Psoas muscle (tissue), 8 donors: ENCODE results near the gene CTSF. TPM values are rescaled to one million over a fixed set of nuclear protein-coding genes. Genes with fewer than 3 reads are reported as not detected.
"Not testable (repeated sequence)": the region's sequence is repeated elsewhere in the genome, so short reads cannot be mapped to it uniquely, and the experiment has no call there.

Experiments
- ATAC-seq, 4 donors: fragments of 200-7000 bp; cut with Tn5 transposase; one replicate each; pipeline ENCODE4 v1.9.1; 2020; ENCODE audit warnings: moderate library complexity in 3 of 4, mild to moderate bottlenecking in 2 of 4
- DNase-seq, 2 donors: peaks; one replicate each; pipeline ENCODE4 v3.0.0-alpha.2; 2020
- H3K27ac ChIP-seq: fragments of 200-600 bp; one replicate; pipeline ENCODE4 v1.8.0; 2022
- H3K27me3 ChIP-seq, 3 donors: fragments of 200-600 bp in 1 of 3; one replicate each; pipeline versions ENCODE4 v1.6.1 to v1.8.0; 2013 to 2022; ENCODE audit warnings: low read length in 2 of 3, mild to moderate bottlenecking in 2 of 3, moderate library complexity in 1 of 3; ENCODE audit not compliant: insufficient read depth in 3 of 3
- H3K36me3 ChIP-seq, 2 donors: fragments of 200-600 bp in 1 of 2; one replicate each; pipeline versions ENCODE4 v1.6.1 to v1.8.0; 2013 to 2022; ENCODE audit warnings: low read depth in 1 of 2, mild to moderate bottlenecking in 1 of 2, moderate library complexity in 1 of 2; ENCODE audit not compliant: insufficient read depth in 1 of 2
- H3K4me1 ChIP-seq: fragments of 200-600 bp; one replicate; pipeline ENCODE4 v1.8.0; 2022
- H3K4me3 ChIP-seq: fragments of 200-600 bp; one replicate; pipeline ENCODE4 v1.8.0; 2022; ENCODE audit warnings: mild to moderate bottlenecking
- H3K9me3 ChIP-seq: fragments of 200-600 bp; one replicate; pipeline ENCODE4 v1.8.0; 2022
- WGBS, 3 donors: extraction: QIAGEN DNeasy Blood & Tissue Kit; methylation state at CpG; one replicate each; pipeline versions ENCODE4 v1.1.6 to v1.1.7; 2013; 5-methylcytosine and 5-hydroxymethylcytosine counted together
- intact Hi-C, 2 donors: fragments of 100-400 bp; cut with DNase I; formaldehyde crosslinking; loops; one replicate each; pipeline versions ENCODE4 v1.11.0 to v1.14.2; 2022
- polyA plus RNA-seq, 3 donors: library from polyadenylated mRNA; stranded (reverse); fragments of 200-250 nt; gene quantifications; one replicate each; pipeline ENCODE4 v1.2.3, GENCODE V29; 2013
- total RNA-seq, 4 donors: library from RNA; stranded (reverse); fragmentation: NEBNext Ultra II Directional in 2 of 4; extraction: Animal tissue kit (Norgen Biotek cat#: 25700) in 2 of 4; gene quantifications; one replicate each; pipeline versions ENCODE4 v1.2.1 to v1.2.4, GENCODE V29; 2021 to 2023
- TF ChIP-seq, protein P1 (sequence below): fragments of 200-600 bp; IDR thresholded peaks from one replicate; pipeline ENCODE4 v1.8.0; 2022; ENCODE audit warnings: antibody characterized with exemption
- donor health status: healthy with polysubstance abuse.
- donor health status: DM: no; HTN: no; CAD: no; lungs with moderate emphysema.
- donor health status: Bipolar disorder and iron deficiency.
- donor health status: healthy.
- donor health status: DM: yes; HTN: yes; CAD: no.
- donor health status: DM: no; HTN: no; CAD: no.
- donor health status: DM: no; HTN: no; CAD: no.
- donor health status: DM: yes; HTN: yes; CAD: no.

Gene CTSF
- total and polyA plus RNA-seq, 7 donors: 16.5 to 79.0 (median 31.8) TPM

DNA sequence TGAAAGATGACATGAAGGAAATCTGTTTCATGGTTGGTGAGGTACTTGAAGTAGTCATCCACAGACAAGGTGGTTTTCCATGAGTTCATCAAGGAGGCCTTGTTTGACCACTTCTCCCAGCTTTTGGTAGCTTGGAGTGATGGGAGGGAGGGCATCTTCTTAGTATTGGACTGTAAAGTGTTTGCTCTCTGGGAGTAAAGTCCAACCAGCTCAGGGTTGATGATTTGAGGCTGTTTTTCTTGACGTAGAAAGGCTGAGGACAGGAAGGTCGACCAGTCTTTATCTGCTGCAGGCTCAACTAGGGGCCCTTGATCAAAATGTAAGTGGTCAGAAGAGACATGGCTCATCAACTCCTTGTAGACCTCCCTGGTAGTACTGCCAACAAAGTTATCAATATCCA is 22.8 kb upstream of the CTSF start:
- Histone ChIP-seq H3K9me3 (no peaks in the 10 kb centered on the region), H3K36me3 (no peaks in the 10 kb centered on the region), H3K27me3 (no peaks in the 10 kb centered on the region), H3K4me1 (peaks cover 15% of the 10 kb centered on the region), H3K27ac (no peak overlapping the region), H3K4me3 (no peak overlapping the region)
- intact Hi-C loops: loop anchor here (5.0 kb wide), 2 partner anchors 86 to 241 kb away; partner anchors contain the start of gene RBM4B (in 1 of the 2)
- ATAC-seq (no peak), DNase-seq (no peak)
- 86 to 95% (median 88%) methylated on average over 2 of the region's 2 CpGs for WGBS, 3 donors
- TF ChIP-seq, protein P1, sequence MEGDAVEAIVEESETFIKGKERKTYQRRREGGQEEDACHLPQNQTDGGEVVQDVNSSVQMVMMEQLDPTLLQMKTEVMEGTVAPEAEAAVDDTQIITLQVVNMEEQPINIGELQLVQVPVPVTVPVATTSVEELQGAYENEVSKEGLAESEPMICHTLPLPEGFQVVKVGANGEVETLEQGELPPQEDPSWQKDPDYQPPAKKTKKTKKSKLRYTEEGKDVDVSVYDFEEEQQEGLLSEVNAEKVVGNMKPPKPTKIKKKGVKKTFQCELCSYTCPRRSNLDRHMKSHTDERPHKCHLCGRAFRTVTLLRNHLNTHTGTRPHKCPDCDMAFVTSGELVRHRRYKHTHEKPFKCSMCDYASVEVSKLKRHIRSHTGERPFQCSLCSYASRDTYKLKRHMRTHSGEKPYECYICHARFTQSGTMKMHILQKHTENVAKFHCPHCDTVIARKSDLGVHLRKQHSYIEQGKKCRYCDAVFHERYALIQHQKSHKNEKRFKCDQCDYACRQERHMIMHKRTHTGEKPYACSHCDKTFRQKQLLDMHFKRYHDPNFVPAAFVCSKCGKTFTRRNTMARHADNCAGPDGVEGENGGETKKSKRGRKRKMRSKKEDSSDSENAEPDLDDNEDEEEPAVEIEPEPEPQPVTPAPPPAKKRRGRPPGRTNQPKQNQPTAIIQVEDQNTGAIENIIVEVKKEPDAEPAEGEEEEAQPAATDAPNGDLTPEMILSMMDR: no peak

DNA sequence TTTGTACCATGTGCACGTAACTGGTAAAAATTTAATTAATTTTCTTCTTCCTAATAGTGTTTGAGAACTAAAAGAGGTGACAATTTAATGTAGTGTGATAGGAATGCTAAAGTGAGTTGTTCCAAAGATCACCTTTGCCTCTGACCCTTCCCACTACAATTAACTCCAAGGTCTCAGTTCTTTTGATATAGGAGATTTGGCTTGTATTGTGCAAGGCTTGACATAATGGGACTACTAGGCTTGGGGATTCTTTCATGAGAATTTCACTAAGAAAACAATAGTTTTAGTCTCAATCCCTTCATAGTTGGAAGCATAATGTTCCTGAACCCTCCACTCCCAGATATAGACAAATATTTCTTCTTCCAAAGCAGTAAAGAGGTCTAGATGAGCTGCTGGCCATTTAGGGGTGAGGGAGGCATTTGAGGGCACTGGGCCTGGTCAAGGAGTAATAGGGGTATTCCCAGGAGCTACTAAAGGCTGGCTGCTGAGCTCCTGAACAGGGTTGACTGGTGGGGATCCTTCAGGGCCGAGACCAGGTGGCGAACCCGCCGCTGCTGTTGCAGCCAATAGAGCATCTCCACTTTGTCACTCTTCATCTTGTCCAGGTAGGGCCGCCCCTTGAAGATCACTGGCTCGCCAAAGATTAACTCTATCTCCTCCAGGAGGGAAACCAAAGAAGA is 21.7 kb upstream of the CTSF start:
- Histone ChIP-seq H3K36me3 (no peaks in the 10 kb centered on the region), H3K27ac (no peak overlapping the region), H3K27me3 (no peaks in the 10 kb centered on the region), H3K9me3 (no peaks in the 10 kb centered on the region), H3K4me1 (peaks cover 15% of the 10 kb centered on the region), H3K4me3 (no peak overlapping the region)
- TF ChIP-seq, protein P1: no peak
- DNase-seq (no peak), ATAC-seq (no peak)
- WGBS, 3 donors: 96 to 99% (median 97%) methylated on average over 7 of the region's 7 CpGs
- intact Hi-C loops: loop anchor here (5.0 kb wide), 2 partner anchors 87 to 242 kb away; partner anchors contain the start of gene RBM4B (in 1 of the 2)

DNA sequence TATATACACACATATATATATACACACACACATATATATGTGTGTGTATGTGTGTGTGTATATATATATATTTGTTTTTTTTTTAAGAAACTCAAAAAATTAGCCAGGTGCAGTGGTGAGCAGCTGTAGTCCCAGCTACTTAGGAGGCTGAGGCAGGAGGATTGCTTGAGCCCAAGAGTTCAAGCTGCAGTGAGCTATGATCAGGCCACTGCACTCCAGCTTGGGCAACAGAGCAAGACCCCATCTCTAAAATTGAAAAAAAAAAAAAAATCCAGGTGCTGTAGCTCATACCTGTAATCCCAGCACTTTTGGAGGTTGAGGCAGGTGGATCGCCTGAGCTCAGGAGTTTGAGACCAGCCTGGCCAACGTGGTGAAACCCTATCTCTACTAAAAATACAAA is 20.9 kb upstream of the CTSF start:
- WGBS, 3 donors: 61 to 74% (median 62%) methylated on average over 2 of the region's 2 CpGs
- H3K27me3 ChIP-seq, H3K27ac ChIP-seq, DNase-seq, H3K9me3 ChIP-seq, ATAC-seq, H3K36me3 ChIP-seq, intact Hi-C loops, H3K4me3 ChIP-seq: not testable (repeated sequence)
- H3K4me1 ChIP-seq: peaks cover 11% of the 10 kb centered on the region

DNA sequence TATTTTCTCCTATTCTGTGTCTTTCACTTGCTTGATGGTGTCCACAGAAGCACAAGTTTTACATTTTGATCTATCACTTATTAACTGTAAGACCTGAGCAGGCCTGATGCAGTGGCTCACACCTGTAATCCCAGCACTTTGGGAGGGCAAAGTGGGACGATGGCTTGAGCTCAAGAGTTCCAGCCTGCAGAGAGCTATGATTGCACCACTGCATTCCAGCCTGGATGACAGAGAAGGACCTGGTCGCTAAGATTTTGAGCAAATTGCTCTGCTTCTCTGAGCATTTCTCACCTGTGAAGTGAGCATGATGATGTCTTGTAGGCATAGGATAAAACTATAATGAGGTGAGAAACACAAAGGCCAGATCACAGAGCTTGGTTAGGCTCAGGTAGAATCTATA is 17.7 kb upstream of the CTSF start:
- H3K27ac ChIP-seq: no peak overlapping the region
- H3K36me3 ChIP-seq: no peaks in the 10 kb centered on the region
- no peak for ATAC-seq
- H3K27me3 ChIP-seq: no peaks in the 10 kb centered on the region
- 51 to 67% (median 65%) methylated on average over 2 of the region's 2 CpGs for WGBS, 3 donors
- no peaks in the 10 kb centered on the region for H3K4me1 ChIP-seq
- TF ChIP-seq, protein P1: no peak
- intact Hi-C loops: no loop called here
- H3K4me3 ChIP-seq: no peak overlapping the region
- no peak for DNase-seq
- H3K9me3 ChIP-seq: no peaks in the 10 kb centered on the region

DNA sequence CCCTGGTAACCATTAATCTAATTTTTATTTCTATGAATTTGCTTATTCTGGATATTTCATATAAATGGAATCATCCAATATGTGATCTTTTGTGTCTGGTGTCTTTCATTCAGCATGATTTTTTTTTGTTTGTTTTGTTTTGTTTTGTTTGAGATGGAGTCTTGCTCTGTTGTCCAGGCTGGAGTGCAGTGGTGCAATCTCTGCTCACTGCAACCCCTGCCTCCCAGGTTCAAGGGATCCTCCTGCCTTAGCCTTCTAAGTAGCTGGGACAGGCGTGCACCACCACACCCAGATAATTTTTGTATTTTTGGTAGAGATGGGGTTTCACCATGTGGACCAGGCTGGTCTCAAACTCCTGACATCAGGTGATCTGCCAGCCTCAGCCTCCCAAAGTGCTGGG is 17.0 kb upstream of the CTSF start:
- ATAC-seq, H3K4me3 ChIP-seq, intact Hi-C loops, H3K36me3 ChIP-seq, H3K9me3 ChIP-seq, H3K4me1 ChIP-seq, H3K27me3 ChIP-seq, H3K27ac ChIP-seq, DNase-seq: not testable (repeated sequence)
- WGBS, 3 donors: 85 to 95% (median 89%) methylated on average over 1 of the region's 1 CpG

DNA sequence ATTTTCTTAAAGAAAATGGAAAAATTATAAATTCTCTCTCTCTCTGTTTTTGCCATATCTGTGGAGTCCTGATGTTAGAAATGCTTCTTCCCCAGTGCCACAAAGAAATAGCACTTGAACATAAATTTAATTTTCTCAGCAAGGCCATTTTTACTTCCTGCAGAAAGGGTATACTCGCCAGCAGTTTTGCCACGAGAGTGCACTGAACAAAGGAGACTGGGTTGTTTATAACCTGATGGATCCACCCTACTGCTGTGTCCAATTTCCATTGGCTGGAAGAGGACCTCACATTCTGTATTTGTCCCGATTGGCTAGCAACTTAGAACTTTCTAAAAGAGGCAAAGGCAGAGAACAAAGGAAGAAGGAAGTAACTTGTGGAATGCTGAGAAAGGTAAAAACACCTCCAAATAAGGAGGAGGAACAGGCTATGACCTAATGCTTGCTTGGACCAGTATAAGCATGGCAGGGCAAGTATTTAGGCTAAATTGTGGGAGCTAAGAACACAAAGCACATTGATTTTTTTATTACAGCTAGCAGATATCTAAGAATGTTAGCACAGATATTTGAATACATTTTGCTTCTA is 14.2 kb upstream of the CTSF start:
- 74 to 77% (median 77%) methylated on average over 3 of the region's 3 CpGs for WGBS, 3 donors
- H3K27me3 ChIP-seq, H3K4me3 ChIP-seq, H3K9me3 ChIP-seq, intact Hi-C loops, ATAC-seq, DNase-seq, H3K36me3 ChIP-seq, H3K4me1 ChIP-seq, H3K27ac ChIP-seq: not testable (repeated sequence)
